ENCODE results near the gene C2CD4C.

- TF ChIP-seq POLR2AphosphoS5 (IDR thresholded peaks at IDR 0.05; ENCODE audit: low read depth) (no peak), CTCF (conservative IDR thresholded peaks at IDR 0.05; ENCODE audit: low read depth in 2 of 2) (no peak), EZH2 (IDR thresholded peaks at IDR 0.05; ENCODE audit: low read depth, unreplicated experiment) (no peak), REST (IDR thresholded peaks at IDR 0.05; ENCODE audit: unreplicated experiment) (no peak), JUNB (IDR thresholded peaks at IDR 0.05; ENCODE audit: unreplicated experiment) (no peak), EZH2phosphoT487 (IDR thresholded peaks at IDR 0.05; ENCODE audit: unreplicated experiment) (no peak), CREB1 (CRISPR knock-in tag; IDR thresholded peaks at IDR 0.05; ENCODE audit: low read depth) (no peak), NANOG (IDR thresholded peaks at IDR 0.05; ENCODE audit: borderline replicate concordance) (no peak), STAT1 (IDR thresholded peaks at IDR 0.05; ENCODE audit: unreplicated experiment) (no peak), ZNF331 (CRISPR knock-in tag; IDR thresholded peaks at IDR 0.05; ENCODE audit: low read depth) (no peak), ZNF114 (CRISPR knock-in tag; IDR thresholded peaks at IDR 0.05) (no peak)
- TF ChIP-seq, protein P1, sequence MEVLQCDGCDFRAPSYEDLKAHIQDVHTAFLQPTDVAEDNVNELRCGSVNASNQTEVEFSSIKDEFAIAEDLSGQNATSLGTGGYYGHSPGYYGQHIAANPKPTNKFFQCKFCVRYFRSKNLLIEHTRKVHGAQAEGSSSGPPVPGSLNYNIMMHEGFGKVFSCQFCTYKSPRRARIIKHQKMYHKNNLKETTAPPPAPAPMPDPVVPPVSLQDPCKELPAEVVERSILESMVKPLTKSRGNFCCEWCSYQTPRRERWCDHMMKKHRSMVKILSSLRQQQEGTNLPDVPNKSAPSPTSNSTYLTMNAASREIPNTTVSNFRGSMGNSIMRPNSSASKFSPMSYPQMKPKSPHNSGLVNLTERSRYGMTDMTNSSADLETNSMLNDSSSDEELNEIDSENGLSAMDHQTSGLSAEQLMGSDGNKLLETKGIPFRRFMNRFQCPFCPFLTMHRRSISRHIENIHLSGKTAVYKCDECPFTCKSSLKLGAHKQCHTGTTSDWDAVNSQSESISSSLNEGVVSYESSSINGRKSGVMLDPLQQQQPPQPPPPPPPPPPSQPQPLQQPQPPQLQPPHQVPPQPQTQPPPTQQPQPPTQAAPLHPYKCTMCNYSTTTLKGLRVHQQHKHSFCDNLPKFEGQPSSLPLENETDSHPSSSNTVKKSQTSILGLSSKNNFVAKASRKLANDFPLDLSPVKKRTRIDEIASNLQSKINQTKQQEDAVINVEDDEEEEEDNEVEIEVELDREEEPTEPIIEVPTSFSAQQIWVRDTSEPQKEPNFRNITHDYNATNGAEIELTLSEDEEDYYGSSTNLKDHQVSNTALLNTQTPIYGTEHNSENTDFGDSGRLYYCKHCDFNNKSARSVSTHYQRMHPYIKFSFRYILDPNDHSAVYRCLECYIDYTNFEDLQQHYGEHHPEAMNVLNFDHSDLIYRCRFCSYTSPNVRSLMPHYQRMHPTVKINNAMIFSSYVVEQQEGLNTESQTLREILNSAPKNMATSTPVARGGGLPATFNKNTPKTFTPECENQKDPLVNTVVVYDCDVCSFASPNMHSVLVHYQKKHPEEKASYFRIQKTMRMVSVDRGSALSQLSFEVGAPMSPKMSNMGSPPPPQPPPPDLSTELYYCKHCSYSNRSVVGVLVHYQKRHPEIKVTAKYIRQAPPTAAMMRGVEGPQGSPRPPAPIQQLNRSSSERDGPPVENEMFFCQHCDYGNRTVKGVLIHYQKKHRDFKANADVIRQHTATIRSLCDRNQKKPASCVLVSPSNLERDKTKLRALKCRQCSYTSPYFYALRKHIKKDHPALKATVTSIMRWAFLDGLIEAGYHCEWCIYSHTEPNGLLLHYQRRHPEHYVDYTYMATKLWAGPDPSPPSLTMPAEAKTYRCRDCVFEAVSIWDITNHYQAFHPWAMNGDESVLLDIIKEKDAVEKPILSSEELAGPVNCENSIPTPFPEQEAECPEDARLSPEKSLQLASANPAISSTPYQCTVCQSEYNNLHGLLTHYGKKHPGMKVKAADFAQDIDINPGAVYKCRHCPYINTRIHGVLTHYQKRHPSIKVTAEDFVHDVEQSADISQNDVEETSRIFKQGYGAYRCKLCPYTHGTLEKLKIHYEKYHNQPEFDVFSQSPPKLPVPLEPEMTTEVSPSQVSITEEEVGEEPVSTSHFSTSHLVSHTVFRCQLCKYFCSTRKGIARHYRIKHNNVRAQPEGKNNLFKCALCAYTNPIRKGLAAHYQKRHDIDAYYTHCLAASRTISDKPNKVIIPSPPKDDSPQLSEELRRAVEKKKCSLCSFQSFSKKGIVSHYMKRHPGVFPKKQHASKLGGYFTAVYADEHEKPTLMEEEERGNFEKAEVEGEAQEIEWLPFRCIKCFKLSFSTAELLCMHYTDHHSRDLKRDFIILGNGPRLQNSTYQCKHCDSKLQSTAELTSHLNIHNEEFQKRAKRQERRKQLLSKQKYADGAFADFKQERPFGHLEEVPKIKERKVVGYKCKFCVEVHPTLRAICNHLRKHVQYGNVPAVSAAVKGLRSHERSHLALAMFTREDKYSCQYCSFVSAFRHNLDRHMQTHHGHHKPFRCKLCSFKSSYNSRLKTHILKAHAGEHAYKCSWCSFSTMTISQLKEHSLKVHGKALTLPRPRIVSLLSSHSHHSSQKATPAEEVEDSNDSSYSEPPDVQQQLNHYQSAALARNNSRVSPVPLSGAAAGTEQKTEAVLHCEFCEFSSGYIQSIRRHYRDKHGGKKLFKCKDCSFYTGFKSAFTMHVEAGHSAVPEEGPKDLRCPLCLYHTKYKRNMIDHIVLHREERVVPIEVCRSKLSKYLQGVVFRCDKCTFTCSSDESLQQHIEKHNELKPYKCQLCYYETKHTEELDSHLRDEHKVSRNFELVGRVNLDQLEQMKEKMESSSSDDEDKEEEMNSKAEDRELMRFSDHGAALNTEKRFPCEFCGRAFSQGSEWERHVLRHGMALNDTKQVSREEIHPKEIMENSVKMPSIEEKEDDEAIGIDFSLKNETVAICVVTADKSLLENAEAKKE (CRISPR knock-in tag; IDR thresholded peaks at IDR 0.05): no peak
- TF ChIP-seq, protein P2, sequence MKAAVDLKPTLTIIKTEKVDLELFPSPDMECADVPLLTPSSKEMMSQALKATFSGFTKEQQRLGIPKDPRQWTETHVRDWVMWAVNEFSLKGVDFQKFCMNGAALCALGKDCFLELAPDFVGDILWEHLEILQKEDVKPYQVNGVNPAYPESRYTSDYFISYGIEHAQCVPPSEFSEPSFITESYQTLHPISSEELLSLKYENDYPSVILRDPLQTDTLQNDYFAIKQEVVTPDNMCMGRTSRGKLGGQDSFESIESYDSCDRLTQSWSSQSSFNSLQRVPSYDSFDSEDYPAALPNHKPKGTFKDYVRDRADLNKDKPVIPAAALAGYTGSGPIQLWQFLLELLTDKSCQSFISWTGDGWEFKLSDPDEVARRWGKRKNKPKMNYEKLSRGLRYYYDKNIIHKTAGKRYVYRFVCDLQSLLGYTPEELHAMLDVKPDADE (IDR thresholded peaks at IDR 0.05): no peak
Measured at GRCh38 chr19:399370-399769, 9.6 kb downstream of the C2CD4C start.
